H1 (cell line): ENCODE results near the gene WFDC10B. TPM values are rescaled to one million over a fixed set of nuclear protein-coding genes. Genes with fewer than 3 reads are reported as not detected.

Experiments
- CTCF ChIA-PET: fragments of 300-600 bp; sonication (Branson Sonifier 250); formaldehyde crosslinking; loops from one replicate; lab custom pipeline; 2021; ENCODE audit not compliant: partially characterized antibody; lab: Charles Lee
- POLR2A ChIA-PET: fragments of 300-600 bp; sonication (Branson Sonifier 250); formaldehyde crosslinking; loops from one replicate; lab custom pipeline; 2021; ENCODE audit warnings: inconsistent platforms; ENCODE audit not compliant: partially characterized antibody; lab: Charles Lee
- DNase-seq, 2 experiments: peaks; one replicate each; pipeline versions ENCODE4 v3.0.0 to v3.0.0-alpha.2; 2010 to 2022; ENCODE audit warnings: low spot score in 2 of 2, low read depth in 1 of 2, mixed read lengths in 1 of 2
- FAIRE-seq: peaks from 2 replicates; lab custom pipeline; 2011; peaks lifted over from hg19 to GRCh38; lab: Jason Lieb, UNC
- H2AFZ ChIP-seq: 2 replicates; pipeline ENCODE4 v1.8.1; 2012; ENCODE audit warnings: low read length, inconsistent platforms
- H2AK5ac ChIP-seq: 2 replicates; pipeline ENCODE4 v1.6.1; 2013; ENCODE audit warnings: low read depth, low read length
- H2BK120ac ChIP-seq: replicated peaks from 2 replicates; pipeline ENCODE3; 2013; ENCODE audit warnings: low read depth, low read length, inconsistent platforms
- H2BK12ac ChIP-seq: 2 replicates; pipeline ENCODE4 v1.6.1; 2013; ENCODE audit warnings: low read depth, low read length
- H2BK15ac ChIP-seq: 2 replicates; pipeline ENCODE4 v1.6.1; 2013; ENCODE audit warnings: low read length
- H2BK20ac ChIP-seq: 2 replicates; pipeline ENCODE4 v1.6.1; 2013; ENCODE audit warnings: low read length
- H2BK5ac ChIP-seq: 2 replicates; pipeline ENCODE4 v1.6.1; 2013; ENCODE audit warnings: low read depth, low read length
- H3K14ac ChIP-seq: 2 replicates; pipeline ENCODE4 v1.6.1; 2013; ENCODE audit warnings: inconsistent platforms; ENCODE audit not compliant: insufficient read length
- H3K18ac ChIP-seq: 2 replicates; pipeline ENCODE4 v1.6.1; 2013; ENCODE audit warnings: low read length; ENCODE audit errors: extremely low read depth
- H3K23ac ChIP-seq: 2 replicates; pipeline ENCODE4 v1.6.1; 2013; ENCODE audit warnings: inconsistent platforms; ENCODE audit not compliant: insufficient read length
- H3K23me2 ChIP-seq: 2 replicates; pipeline ENCODE4 v1.6.1; 2013; ENCODE audit warnings: low read depth, low read length
- H3K27ac ChIP-seq: 2 replicates; pipeline ENCODE4 v1.6.1; 2011; ENCODE audit warnings: low read depth, low read length, inconsistent platforms
- H3K27me3 ChIP-seq, 4 experiments: replicated peaks in 1 of 4; 1 replicate in 1 of 4; 2 replicates in 3 of 4; pipeline versions ENCODE4 v1.6.1 to v1.8.1; 2011 to 2013; ENCODE audit warnings: low read length in 3 of 4, mild to moderate bottlenecking in 3 of 4, inconsistent platforms in 2 of 4, mixed read lengths in 2 of 4, moderate library complexity in 1 of 4; ENCODE audit not compliant: control insufficient read depth in 3 of 4, insufficient read depth in 3 of 4; ENCODE audit errors: extremely low read depth in 1 of 4
- H3K36me3 ChIP-seq, 4 experiments: 2 replicates each; pipeline versions ENCODE4 v1.6.1 to v1.8.1; 2011 to 2013; ENCODE audit warnings: mild to moderate bottlenecking in 4 of 4, low read length in 3 of 4, moderate library complexity in 2 of 4, control low read depth in 1 of 4, inconsistent platforms in 1 of 4; ENCODE audit not compliant: insufficient read depth in 4 of 4, control insufficient read depth in 2 of 4
- H3K4ac ChIP-seq: replicated peaks from 2 replicates; pipeline ENCODE3; 2013; ENCODE audit warnings: low read length, low read depth, mixed read lengths, inconsistent platforms; ENCODE audit not compliant: insufficient read length
- H3K4me1 ChIP-seq, 4 experiments: replicated peaks in 1 of 4; 1 replicate in 1 of 4; 2 replicates in 3 of 4; pipeline versions ENCODE4 v1.6.1 to v1.8.1; 2011 to 2013; ENCODE audit warnings: low read length in 3 of 4, inconsistent platforms in 2 of 4, mixed read lengths in 1 of 4; ENCODE audit not compliant: insufficient read depth in 4 of 4, control insufficient read depth in 3 of 4
- H3K4me2 ChIP-seq, 2 experiments: 2 replicates each; pipeline versions ENCODE4 v1.6.1 to v1.8.1; 2011 to 2013; ENCODE audit warnings: low read depth in 2 of 2, low read length in 2 of 2, control low read depth in 1 of 2, inconsistent platforms in 1 of 2, mild to moderate bottlenecking in 1 of 2; ENCODE audit not compliant: insufficient read depth in 1 of 2
- H3K4me3 ChIP-seq, 4 experiments: fragments of 200-600, 300-600 bp in 1 of 4; sonication (generic), shearing (Covaris generic), sonication (Bioruptor Twin) in 1 of 4; 2 replicates each; pipeline versions ENCODE4 v1.5.1 to v1.8.1; 2011 to 2016; ENCODE audit warnings: low read length in 4 of 4, low read depth in 3 of 4, control low read depth in 2 of 4, inconsistent platforms in 2 of 4, mild to moderate bottlenecking in 2 of 4, mixed read lengths in 1 of 4, moderate library complexity in 1 of 4; ENCODE audit not compliant: insufficient read depth in 2 of 4; ENCODE audit errors: extremely low read depth in 1 of 4
- H3K56ac ChIP-seq: replicated peaks from 2 replicates; pipeline ENCODE3; 2013; ENCODE audit warnings: low read depth, mild to moderate bottlenecking, mixed read lengths, low read length, inconsistent platforms; ENCODE audit not compliant: insufficient read length
- H3K79me1 ChIP-seq: 2 replicates; pipeline ENCODE4 v1.6.1; 2013; ENCODE audit warnings: low read depth, low read length, control low read depth
- H3K79me2 ChIP-seq, 2 experiments: 2 replicates each; pipeline versions ENCODE4 v1.6.1 to v1.8.1; 2012 to 2013; ENCODE audit warnings: low read length in 2 of 2, mild to moderate bottlenecking in 2 of 2, inconsistent platforms in 1 of 2; ENCODE audit not compliant: insufficient read depth in 2 of 2, control insufficient read depth in 1 of 2
- H3K9ac ChIP-seq, 4 experiments: replicated peaks in 1 of 4; 1 replicate in 1 of 4; 2 replicates in 3 of 4; pipeline versions ENCODE4 v1.6.1 to v1.8.1; 2011 to 2013; ENCODE audit warnings: low read depth in 3 of 4, low read length in 3 of 4, control low read depth in 2 of 4, mild to moderate bottlenecking in 2 of 4, moderate library complexity in 2 of 4, inconsistent platforms in 1 of 4; ENCODE audit errors: extremely low read depth in 1 of 4
- H3K9me3 ChIP-seq, 2 experiments: 2 replicates each; pipeline versions ENCODE4 v1.6.1 to v1.8.1; 2012 to 2013; ENCODE audit warnings: mild to moderate bottlenecking in 2 of 2, moderate library complexity in 2 of 2, control low read depth in 1 of 2, inconsistent platforms in 1 of 2, low read depth in 1 of 2, low read length in 1 of 2, mixed read lengths in 1 of 2; ENCODE audit not compliant: insufficient read depth in 2 of 2
- H4K20me1 ChIP-seq, 2 experiments: replicated peaks in 1 of 2; 2 replicates each; pipeline versions ENCODE3 to v1.8.1; 2011 to 2013; ENCODE audit warnings: inconsistent platforms in 2 of 2, low read length in 2 of 2, mild to moderate bottlenecking in 1 of 2; ENCODE audit not compliant: insufficient read depth in 2 of 2, control insufficient read depth in 1 of 2
- H4K5ac ChIP-seq: 2 replicates; pipeline ENCODE4 v1.6.1; 2013; ENCODE audit warnings: low read length, low read depth, mixed read lengths, inconsistent platforms; ENCODE audit not compliant: insufficient read length
- H4K8ac ChIP-seq: 2 replicates; pipeline ENCODE4 v1.8.0; 2013; ENCODE audit warnings: mild to moderate bottlenecking, moderate library complexity, low read length, inconsistent platforms; ENCODE audit not compliant: insufficient read depth; ENCODE audit errors: extremely low read depth
- H4K91ac ChIP-seq: replicated peaks from 2 replicates; pipeline ENCODE3; 2013; ENCODE audit warnings: low read length, mixed read lengths, inconsistent platforms; ENCODE audit not compliant: insufficient read length
- BRCA1 ChIP-seq: IDR thresholded peaks from 2 replicates; pipeline ENCODE4 v1.6.1; 2012; ENCODE audit warnings: low read depth, low read length, improper control_type of control experiment
- GABPA ChIP-seq: IDR thresholded peaks from 2 replicates; pipeline ENCODE4 v1.6.1; 2011; ENCODE audit warnings: mild to moderate bottlenecking, low read length, moderate library complexity, borderline replicate concordance; ENCODE audit not compliant: insufficient read depth
- PHF8 ChIP-seq: fragments of 200-600 bp; sonication (generic); conservative IDR thresholded peaks from 2 replicates; pipeline ENCODE4 v1.7.1; 2012; ENCODE audit warnings: low read depth, mild to moderate bottlenecking, inconsistent platforms, low read length, moderate library complexity
- POLR2AphosphoS5 ChIP-seq: IDR thresholded peaks from 2 replicates; pipeline ENCODE4 v1.6.1; 2011; ENCODE audit warnings: low read depth, low read length
- SUZ12 ChIP-seq: fragments of 200-600 bp; sonication (generic); IDR thresholded peaks from 2 replicates; pipeline ENCODE4 v1.6.1; 2012; ENCODE audit warnings: mild to moderate bottlenecking, inconsistent platforms, low read length, moderate library complexity, mixed read lengths
- WGBS, 2 experiments: shearing (Covaris generic) in 1 of 2; methylation state at CpG; one replicate each; pipeline versions ENCODE4 v1.1.6 to v1.1.7; 2013 to 2015; ENCODE audit warnings: low lambda C conversion rate in 2 of 2, mixed read lengths in 2 of 2, inconsistent platforms in 1 of 2, low coverage in 1 of 2, missing lambda C conversion rate in 1 of 2; ENCODE audit not compliant: insufficient replicate concordance in 2 of 2, insufficient coverage in 1 of 2, insufficient read length in 1 of 2; ENCODE audit errors: extremely low coverage in 1 of 2, missing lambda C conversion rate in 1 of 2; 5-methylcytosine and 5-hydroxymethylcytosine counted together
- polyA plus RNA-seq, 7 experiments: library from polyadenylated mRNA; depleted of rRNA in 3 of 7; stranded (reverse) in 5 of 7; unstranded in 2 of 7; fragments of >200 nt in 5 of 7; fragments of 200-250 nt in 2 of 7; gene quantifications; 1 replicate in 5 of 7; 2 replicates in 1 of 7; 4 replicates in 1 of 7; pipeline versions ENCODE4 v1.2.1 to v1.2.3, GENCODE V29; 2011 to 2013; ENCODE audit warnings: missing spikeins in 2 of 7, mixed read lengths in 2 of 7
- total RNA-seq: library from RNA; stranded (reverse); fragmentation: NEBNext Ultra II Directional; extraction: Animal tissue kit (Norgen Biotek cat#: 25700); gene quantifications from 2 replicates; pipeline ENCODE4 v1.2.1, GENCODE V29; 2021
- TF ChIP-seq, protein P1 (sequence below): IDR thresholded peaks from 2 replicates; pipeline ENCODE4 v1.6.1; 2012; ENCODE audit warnings: low read length, inconsistent platforms

Gene WFDC10B
- total and polyA plus RNA-seq, 2 of the 8 experiments (the other 6 are each of a cell fraction or from before 2014, with no cell fraction given), result 0.21 to 0.54 TPM

- Histone ChIP-seq H3K9ac (no peak overlapping the region), H4K5ac (no peak overlapping the region), H3K18ac (no peak overlapping the region), H4K8ac (no peak overlapping the region), H3K4me3 (no peak overlapping the region), H3K9me3 (peaks cover 11% of the 10 kb centered on the region in 2 experiments; a peak in 3 of 4 replicates), H3K79me2 (no peaks in the 10 kb centered on the region), H3K23me2 (no peaks in the 10 kb centered on the region), H3K4me2 (no peak overlapping the region), H2BK12ac (no peak overlapping the region), H3K79me1 (no peaks in the 10 kb centered on the region), H2BK5ac (no peak overlapping the region), H3K27ac (no peak overlapping the region), H2AK5ac (no peak overlapping the region), H4K20me1 (no peaks in the 10 kb centered on the region), H3K14ac (no peak overlapping the region), H2AFZ (no peak overlapping the region), H3K4me1 (no peaks in the 10 kb centered on the region), H3K23ac (no peak overlapping the region), H2BK120ac (no peak overlapping the region), H3K56ac (no peak overlapping the region), H3K27me3 (no peaks in the 10 kb centered on the region), H2BK20ac (no peak overlapping the region), H3K4ac (no peak overlapping the region), H3K36me3 (no peaks in the 10 kb centered on the region), H2BK15ac (no peak overlapping the region), H4K91ac (no peak overlapping the region)
- CTCF ChIA-PET, result interaction anchor here (1.0 kb wide), 1 partner anchor 18 kb away, joined by 3 read pairs; no protein-coding TSS in a partner anchor
- no peak for DNase-seq
- POLR2A ChIA-PET, result no interaction called here
- no peak for FAIRE-seq
- no peak for TF ChIP-seq BRCA1
- TF ChIP-seq PHF8, result no peak
- TF ChIP-seq, protein P1, sequence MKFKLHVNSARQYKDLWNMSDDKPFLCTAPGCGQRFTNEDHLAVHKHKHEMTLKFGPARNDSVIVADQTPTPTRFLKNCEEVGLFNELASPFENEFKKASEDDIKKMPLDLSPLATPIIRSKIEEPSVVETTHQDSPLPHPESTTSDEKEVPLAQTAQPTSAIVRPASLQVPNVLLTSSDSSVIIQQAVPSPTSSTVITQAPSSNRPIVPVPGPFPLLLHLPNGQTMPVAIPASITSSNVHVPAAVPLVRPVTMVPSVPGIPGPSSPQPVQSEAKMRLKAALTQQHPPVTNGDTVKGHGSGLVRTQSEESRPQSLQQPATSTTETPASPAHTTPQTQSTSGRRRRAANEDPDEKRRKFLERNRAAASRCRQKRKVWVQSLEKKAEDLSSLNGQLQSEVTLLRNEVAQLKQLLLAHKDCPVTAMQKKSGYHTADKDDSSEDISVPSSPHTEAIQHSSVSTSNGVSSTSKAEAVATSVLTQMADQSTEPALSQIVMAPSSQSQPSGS, result no peak
- no peak for TF ChIP-seq GABPA
- no peak for TF ChIP-seq POLR2AphosphoS5
- no peak for TF ChIP-seq SUZ12
- WGBS, 2 experiments, result 88% methylated on average over 2 of the region's 2 CpGs; no CpG with 5 or more reads in 1 of the 2 experiments
Measured at GRCh38 chr20:45695496-45695895, 9.3 kb downstream of the WFDC10B start.
